Measurements from ENCODE around the gene COL5A1.
"Not testable (repeated sequence)": the region's sequence is repeated elsewhere in the genome, so short reads cannot be mapped to it uniquely, and the experiment has no call there.

The COL5A1 gene

DNA sequence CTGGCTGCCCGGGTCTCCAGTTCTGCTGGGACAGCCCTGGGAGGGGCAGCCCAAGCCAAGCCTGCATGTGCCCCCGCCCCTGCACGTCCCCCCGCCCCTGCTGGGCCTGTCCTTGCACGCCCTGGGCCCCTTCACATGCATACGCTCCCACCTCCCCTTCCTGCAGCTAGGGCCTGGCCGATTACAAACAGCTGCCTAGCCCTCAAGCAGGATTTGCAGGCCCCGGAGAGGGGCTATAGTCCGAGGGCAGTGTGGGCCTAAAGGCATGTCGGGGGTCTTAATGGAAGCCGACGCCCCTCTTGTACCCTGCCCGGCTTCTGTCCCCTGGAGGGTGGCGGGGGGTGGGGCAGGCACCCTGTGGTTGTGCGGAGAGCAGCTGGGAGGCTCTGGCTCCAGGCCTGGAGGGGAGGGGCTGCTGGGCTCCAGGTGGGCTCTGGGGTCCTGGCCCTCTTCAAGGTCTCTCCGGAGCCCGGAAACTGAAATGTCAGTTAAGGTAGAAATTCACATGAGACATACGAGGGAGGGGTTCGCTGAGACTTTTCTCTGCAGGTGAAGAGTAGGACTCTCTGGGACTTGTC lies 16.9 kb downstream of the COL5A1 start:
- DNase-seq = no peak

- DNase-seq = no peak
Observed at GRCh38 chr9:134659688-134660131, 18.1 kb downstream of the COL5A1 start.

DNA sequence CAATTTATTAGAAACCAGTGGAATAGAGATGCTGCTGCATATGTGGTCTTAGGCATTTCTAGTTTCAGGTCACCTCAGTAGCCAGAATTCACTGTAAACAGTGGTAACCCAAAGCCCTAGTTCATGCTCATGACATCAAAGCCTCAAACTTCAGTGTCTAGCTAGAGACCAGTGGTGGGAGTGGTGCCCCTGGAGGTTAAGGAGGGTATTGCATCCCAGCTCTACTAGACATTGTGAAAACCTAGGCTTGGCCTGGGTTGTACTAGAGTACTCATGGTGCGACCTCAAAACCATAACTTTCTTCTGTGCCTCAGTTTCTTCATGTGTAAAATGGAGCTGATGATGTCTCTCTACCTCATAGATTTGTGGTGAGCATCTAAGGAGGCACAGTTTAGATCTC lies 18.8 kb downstream of the COL5A1 start:
- peak in 1 of 2 donors; percentile 18 for DNase-seq

DNA sequence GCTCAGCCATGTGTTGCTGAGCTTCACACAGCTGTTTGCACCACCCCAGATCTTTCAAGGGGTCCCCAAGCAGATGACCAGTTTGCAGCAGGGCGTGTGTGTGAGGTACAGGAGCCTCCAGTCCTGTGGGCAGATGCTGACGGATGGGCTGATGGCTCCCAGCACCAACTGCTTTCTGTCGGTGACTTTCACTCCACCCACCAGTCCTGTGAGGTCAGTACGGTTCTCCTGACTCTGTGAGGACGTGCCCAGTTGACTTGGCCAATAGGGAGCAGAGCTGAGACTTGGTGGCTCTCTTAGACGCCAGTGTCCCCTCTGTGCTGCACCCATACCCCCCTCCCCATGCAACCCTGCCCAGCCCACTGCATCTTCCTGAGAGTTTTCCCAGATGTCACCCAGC lies 19.7 kb downstream of the COL5A1 start:
- no peak for DNase-seq

- DNase-seq = no peak
Observed at GRCh38 chr9:134661791-134662142, 20.2 kb downstream of the COL5A1 start.

GRCh38 chr9:134662143-134662876 lies 20.7 kb downstream of the COL5A1 start:
- DNase-seq = no peak

GRCh38 chr9:134663084-134663483 lies 21.5 kb downstream of the COL5A1 start:
- no peak for DNase-seq

GRCh38 chr9:134663753-134664415 lies 22.3 kb downstream of the COL5A1 start:
- no peak for DNase-seq

DNA sequence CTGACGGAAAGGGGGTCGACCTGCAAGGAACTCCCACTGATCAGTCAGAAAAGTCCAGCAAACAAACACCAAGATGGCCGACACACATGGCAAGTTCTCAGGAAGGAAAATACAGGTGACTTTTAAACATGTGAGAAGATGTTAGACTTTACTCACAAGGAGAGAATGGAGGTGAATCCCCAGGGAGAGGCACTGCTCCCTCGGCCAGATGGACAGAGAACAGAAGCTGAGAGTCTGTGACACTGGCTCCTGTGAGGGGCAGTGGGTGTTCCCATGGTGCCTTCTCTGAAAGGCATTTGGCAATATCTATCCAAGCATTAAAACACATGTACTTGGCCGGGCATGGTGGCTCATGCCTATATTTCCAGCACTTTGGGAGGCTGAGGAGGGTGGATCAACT lies 22.8 kb downstream of the COL5A1 start:
- DNase-seq = no peak

- no peak for DNase-seq
Observed at GRCh38 chr9:134666208-134666607, 24.6 kb downstream of the COL5A1 start.

DNA sequence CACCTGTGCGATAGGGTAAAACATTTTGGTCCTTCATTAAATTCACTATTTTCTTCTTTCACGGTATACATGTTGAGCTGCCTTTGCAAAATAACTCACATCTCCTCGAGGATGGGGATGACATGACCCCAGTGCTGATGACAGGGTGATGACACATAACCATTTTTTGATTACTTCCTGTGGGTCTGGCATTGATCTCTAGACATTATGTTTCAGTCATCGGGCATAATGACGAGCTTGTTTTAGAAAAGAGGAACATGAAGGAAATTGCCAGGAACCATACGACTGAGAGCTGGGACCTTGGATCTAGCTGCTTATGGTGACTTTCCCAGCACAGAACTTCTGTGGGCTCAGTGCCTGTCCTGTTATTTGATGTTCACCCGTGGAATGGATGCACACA lies 25.2 kb downstream of the COL5A1 start:
- peak in 1 of 2 donors; percentile 4 for DNase-seq

- DNase-seq = not testable (repeated sequence)
Observed at GRCh38 chr9:134668977-134669376, 27.4 kb downstream of the COL5A1 start.

DNA sequence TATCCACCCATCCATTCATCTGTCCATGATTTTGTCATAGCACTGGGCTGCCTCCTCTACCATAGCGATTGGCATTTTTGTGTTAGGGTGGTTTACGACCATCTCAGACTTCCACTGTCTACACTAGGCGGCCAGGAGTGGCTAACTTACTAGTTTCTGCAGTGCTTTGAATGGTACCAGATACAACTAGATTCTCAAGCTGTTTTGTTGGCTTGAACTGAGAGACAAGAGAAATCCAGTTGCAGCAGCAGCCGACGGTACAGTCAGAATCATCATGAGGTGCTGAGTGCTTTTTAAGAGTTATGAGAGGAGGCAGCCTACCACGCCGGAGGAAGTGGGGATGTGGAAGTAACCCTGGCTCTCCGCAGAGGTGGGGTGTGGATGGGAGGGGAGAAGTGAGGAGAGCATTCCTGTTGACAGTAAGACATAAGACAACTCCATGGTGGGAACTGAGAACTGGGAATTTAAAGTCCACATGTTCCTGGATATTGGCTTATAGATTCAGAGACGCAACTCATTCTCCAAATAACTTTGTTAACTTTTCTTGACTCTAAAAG lies 27.9 kb downstream of the COL5A1 start:
- no peak for DNase-seq

DNA sequence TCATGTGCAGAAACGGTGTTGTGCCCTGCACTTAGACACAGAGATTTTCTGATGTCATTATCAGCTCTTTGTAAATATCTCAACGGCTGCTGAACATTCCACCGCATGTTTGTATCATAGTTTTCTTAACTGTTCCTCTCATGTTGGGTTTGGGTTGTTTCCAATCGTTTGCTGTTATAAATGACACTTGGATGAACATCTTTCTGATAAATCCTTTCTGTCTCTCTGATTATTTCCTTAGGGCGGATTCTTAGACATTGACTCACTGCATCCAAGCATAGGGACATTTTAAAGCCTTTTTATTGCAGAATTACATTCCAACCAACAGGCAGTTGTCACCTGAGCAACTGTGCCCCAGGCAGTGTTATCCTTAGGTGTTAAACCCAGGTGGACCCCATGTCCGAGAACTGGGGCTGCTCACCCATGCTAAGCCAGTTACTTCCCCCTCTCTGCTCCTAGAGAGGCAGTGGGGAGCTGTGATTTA lies 28.5 kb downstream of the COL5A1 start:
- DNase-seq = no peak

GRCh38 chr9:134670851-134671281 lies 29.3 kb downstream of the COL5A1 start:
- no peak for DNase-seq

DNA sequence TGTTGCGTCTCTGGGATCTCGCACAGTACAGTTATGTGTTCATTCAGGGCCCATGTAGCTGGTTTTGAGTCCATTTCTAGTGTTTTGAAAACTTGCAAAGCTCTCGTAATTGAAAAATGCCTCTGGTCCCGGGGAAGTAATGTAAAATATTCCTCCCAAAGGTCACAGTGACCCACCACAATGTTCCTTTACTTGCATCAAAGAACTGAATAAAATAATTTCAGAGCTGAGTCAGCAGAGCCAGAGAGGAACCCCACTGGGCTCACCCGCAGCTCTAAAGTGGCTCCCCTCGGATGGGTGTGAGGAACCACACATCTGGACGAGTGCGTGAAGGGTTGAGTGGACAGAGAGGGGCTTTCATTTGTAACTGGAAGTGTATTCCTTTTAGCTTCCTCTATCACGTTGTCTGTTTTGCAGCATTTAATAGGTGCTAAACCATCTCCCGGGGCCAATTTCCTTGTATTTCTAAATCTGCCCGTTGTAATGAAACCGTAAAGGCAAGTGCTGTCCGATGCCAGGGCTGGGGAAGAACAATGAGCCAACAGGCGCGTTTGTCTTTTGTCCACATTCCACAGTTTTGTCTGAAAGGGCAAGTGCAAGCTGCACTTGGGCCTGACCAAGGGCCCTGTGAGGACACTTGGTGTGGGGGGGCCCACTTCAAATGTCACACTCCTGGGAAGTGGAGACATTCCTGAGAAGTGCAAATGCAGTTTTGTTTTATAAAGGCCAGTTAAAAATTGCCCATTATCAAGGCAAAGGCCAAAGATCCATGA lies 29.9 kb downstream of the COL5A1 start:
- no peak for DNase-seq

- DNase-seq = no peak
Observed at GRCh38 chr9:134676361-134676760, 34.8 kb downstream of the COL5A1 start.

GRCh38 chr9:134676886-134677285 lies 35.3 kb downstream of the COL5A1 start:
- no peak for DNase-seq

DNA sequence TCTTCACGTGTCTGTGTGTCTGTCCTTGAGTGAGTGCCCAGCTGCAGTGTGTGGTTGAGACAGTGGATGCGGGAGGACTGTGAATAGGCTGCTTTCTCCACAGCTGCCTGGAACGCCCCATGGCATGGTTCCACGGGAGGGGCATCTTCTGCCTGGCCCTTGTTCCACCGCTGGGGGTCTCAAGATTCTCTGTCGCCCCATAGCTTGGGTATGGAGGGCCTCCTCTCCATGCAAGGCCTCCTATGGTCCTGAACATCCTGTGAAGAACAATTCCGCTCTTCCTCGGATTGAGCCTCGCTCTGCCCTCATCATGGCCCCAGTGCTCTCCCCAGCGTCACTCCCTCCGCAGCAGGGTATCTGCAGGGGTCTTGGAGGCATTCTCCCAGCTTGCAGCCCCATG lies 36.1 kb downstream of the COL5A1 start:
- DNase-seq = no peak

- DNase-seq = no peak
Observed at GRCh38 chr9:134678206-134678605, 36.6 kb downstream of the COL5A1 start.

DNA sequence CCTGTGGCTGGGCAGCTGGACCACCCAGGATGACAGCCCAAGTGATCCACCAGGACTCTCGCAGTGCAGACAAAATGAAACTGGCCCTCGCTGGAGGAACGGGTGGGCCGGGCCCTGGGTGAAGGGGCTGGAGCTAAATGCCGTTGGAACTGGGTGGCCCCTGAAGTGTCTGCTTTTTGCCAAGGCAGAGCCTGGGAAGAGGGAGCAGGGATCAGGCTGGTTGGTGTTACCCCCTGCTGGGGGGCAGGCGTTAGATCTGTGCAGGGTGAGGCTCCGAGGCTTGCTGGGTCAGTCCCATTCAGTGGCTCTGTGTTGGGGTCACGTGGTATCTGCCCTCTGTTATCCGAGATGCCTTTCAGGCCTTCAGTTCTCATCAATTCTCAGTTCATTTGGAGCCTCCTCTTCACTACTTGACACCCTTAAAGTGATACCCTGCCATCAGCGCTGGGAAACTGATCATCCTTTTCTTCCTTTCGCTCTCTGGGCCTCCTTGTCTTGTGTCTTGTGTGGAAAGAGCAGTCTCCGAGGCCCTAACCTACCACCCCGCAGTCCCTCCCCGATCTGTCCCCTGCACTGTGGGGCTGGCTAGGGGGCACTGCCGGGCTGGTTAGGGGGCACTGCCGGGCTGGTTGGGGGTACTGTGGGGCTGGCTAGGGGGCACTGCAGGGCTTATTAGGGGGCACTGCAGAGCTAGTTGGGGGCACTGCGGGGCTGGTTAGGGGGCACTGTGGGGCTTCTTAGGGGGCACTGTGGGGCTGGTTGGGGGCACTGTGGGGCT lies 37.3 kb downstream of the COL5A1 start:
- DNase-seq = no peak
